SK-N-SH treated with all-trans-retinoic acid at 6 μM for 48 hours (cell line): ENCODE results near the gene PHRF1.

ENCODE experiments used
- ATAC-seq: fragments of 200-7000 bp; cut with Tn5 transposase; 3 replicates; pipeline ENCODE4 v1.9.1; 2020; ENCODE audit warnings: mild to moderate bottlenecking, moderate library complexity
- ARNTL ChIP-seq: fragments of 450-650 bp; formaldehyde crosslinking; IDR thresholded peaks from 2 replicates; pipeline ENCODE4 v1.5.0; 2020; ENCODE audit warnings: low read depth, mild to moderate bottlenecking, moderate library complexity, borderline replicate concordance
- CSDC2 ChIP-seq: fragments of 250-450 bp; sonication (Bioruptor Pico); IDR thresholded peaks from 2 replicates; pipeline ENCODE4 v1.5.0; 2020; ENCODE audit warnings: mild to moderate bottlenecking, moderate library complexity
- ESRRG ChIP-seq: fragments of 250-450 bp; sonication (Bioruptor Pico); IDR thresholded peaks from 2 replicates; pipeline ENCODE4 v1.6.1; 2021; ENCODE audit warnings: mild to moderate bottlenecking
- GLIS3 ChIP-seq: fragments of 250-450 bp; sonication (Bioruptor Pico); IDR thresholded peaks from 2 replicates; pipeline ENCODE4 v1.5.0; 2020; ENCODE audit warnings: mild to moderate bottlenecking, moderate library complexity
- ISL1 ChIP-seq: fragments of 250-450 bp; sonication (Bioruptor Pico); IDR thresholded peaks from 2 replicates; pipeline ENCODE4 v2.1.2; 2022; ENCODE audit warnings: mild to moderate bottlenecking, moderate library complexity
- OSR1 ChIP-seq: fragments of 250-450 bp; sonication (Bioruptor Pico); IDR thresholded peaks from 2 replicates; pipeline ENCODE4 v1.8.0; 2022; ENCODE audit warnings: moderate library complexity, mild to moderate bottlenecking, inconsistent platforms
- PPARA ChIP-seq: fragments of 250-450 bp; sonication (Bioruptor Pico); IDR thresholded peaks from 2 replicates; pipeline ENCODE4 v1.5.0; 2020; ENCODE audit warnings: mild to moderate bottlenecking, borderline replicate concordance
- SNAI2 ChIP-seq: fragments of 250-450 bp; sonication (Bioruptor Pico); IDR thresholded peaks from 2 replicates; pipeline ENCODE4 v1.5.0; 2020; ENCODE audit warnings: mild to moderate bottlenecking, moderate library complexity
- TOX ChIP-seq: fragments of 250-450 bp; sonication (Bioruptor Pico); IDR thresholded peaks from 2 replicates; pipeline ENCODE4 v1.8.0; 2021; ENCODE audit warnings: mild to moderate bottlenecking, moderate library complexity, borderline replicate concordance
- ZC3H10 ChIP-seq: fragments of 250-450 bp; sonication (Bioruptor Pico); IDR thresholded peaks from 2 replicates; pipeline ENCODE4 v1.5.1; 2021; ENCODE audit warnings: mild to moderate bottlenecking, moderate library complexity
- ZNF565 ChIP-seq: fragments of 450-650 bp; formaldehyde crosslinking; conservative IDR thresholded peaks from 2 replicates; pipeline ENCODE4 v1.5.0; 2020; ENCODE audit warnings: low read depth, mild to moderate bottlenecking, moderate library complexity
- ZNF70 ChIP-seq: fragments of 450-650 bp; formaldehyde crosslinking; IDR thresholded peaks from 2 replicates; pipeline ENCODE4 v1.5.0; 2020; ENCODE audit warnings: mild to moderate bottlenecking, moderate library complexity
- TF ChIP-seq, protein P1 (sequence below): fragments of 250-450 bp; sonication (Bioruptor Pico); IDR thresholded peaks from 2 replicates; pipeline ENCODE4 v1.8.0; 2020; ENCODE audit warnings: mild to moderate bottlenecking, moderate library complexity, borderline replicate concordance
- TF ChIP-seq, protein P2 (sequence below): fragments of 250-450 bp; sonication (Bioruptor Pico); IDR thresholded peaks from 2 replicates; pipeline ENCODE4 v1.5.0; 2020; ENCODE audit warnings: mild to moderate bottlenecking, moderate library complexity
- TF ChIP-seq, protein P3 (sequence below): fragments of 250-450 bp; sonication (Bioruptor Pico); IDR thresholded peaks from 2 replicates; pipeline ENCODE4 v1.5.1; 2021; ENCODE audit warnings: mild to moderate bottlenecking, moderate library complexity
- TF ChIP-seq, protein P4 (sequence below): fragments of 250-450 bp; sonication (Bioruptor Pico); IDR thresholded peaks from 2 replicates; pipeline ENCODE4 v1.5.1; 2020; ENCODE audit warnings: low read depth, mild to moderate bottlenecking, moderate library complexity
- TF ChIP-seq, protein P5 (sequence below): fragments of 250-450 bp; sonication (Bioruptor Pico); IDR thresholded peaks from 2 replicates; pipeline ENCODE4 v1.8.0; 2021; ENCODE audit warnings: low read depth, mild to moderate bottlenecking, moderate library complexity, borderline replicate concordance

PHRF1 gene

DNA sequence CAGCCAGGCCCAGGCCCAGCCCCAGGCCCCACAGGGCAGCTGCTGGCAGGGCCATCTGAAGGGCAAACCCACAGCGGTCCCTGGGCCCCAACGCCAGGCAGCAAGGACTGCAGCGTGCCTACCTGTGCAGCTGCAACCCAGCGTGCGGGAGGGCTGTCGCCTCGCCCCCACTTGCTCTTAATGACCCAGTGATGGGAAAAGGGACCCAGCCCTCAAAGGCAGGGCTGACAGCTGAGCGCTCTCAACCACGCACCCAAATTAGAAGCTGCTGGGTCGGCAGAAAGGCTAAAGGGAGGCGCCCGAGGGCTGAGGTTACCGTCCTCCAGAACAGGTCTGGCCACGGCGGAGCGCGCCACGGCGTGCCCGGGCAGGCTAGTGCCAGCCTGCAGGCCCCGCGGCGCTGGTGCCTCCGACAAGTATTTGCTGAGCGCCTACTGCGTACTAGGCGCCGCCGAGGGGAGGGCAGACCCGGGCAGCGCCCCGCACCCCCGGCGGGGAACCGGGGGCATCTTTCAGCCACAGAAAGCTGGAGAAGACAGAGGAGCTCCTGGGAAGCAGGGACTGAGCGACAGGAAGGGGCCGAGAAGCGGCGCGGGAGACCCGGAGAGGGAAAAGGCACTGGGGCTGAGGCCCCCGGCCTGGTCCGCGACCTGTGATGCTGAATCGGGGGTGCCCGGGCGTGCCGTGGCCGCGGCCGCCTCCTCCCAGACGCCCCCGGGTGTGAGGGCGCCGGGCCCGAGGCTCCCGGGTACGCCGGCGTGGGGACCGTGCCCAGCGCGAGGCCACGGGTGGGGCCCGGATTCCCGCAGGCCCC lies 41.7 kb upstream of the PHRF1 start:
- no peak for TF ChIP-seq ZNF565
- no peak for TF ChIP-seq TOX (CRISPR knock-in tag)
- no peak for TF ChIP-seq ISL1
- TF ChIP-seq, protein P1, sequence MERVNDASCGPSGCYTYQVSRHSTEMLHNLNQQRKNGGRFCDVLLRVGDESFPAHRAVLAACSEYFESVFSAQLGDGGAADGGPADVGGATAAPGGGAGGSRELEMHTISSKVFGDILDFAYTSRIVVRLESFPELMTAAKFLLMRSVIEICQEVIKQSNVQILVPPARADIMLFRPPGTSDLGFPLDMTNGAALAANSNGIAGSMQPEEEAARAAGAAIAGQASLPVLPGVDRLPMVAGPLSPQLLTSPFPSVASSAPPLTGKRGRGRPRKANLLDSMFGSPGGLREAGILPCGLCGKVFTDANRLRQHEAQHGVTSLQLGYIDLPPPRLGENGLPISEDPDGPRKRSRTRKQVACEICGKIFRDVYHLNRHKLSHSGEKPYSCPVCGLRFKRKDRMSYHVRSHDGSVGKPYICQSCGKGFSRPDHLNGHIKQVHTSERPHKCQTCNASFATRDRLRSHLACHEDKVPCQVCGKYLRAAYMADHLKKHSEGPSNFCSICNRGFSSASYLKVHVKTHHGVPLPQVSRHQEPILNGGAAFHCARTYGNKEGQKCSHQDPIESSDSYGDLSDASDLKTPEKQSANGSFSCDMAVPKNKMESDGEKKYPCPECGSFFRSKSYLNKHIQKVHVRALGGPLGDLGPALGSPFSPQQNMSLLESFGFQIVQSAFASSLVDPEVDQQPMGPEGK (CRISPR knock-in tag): no peak
- TF ChIP-seq, protein P2, sequence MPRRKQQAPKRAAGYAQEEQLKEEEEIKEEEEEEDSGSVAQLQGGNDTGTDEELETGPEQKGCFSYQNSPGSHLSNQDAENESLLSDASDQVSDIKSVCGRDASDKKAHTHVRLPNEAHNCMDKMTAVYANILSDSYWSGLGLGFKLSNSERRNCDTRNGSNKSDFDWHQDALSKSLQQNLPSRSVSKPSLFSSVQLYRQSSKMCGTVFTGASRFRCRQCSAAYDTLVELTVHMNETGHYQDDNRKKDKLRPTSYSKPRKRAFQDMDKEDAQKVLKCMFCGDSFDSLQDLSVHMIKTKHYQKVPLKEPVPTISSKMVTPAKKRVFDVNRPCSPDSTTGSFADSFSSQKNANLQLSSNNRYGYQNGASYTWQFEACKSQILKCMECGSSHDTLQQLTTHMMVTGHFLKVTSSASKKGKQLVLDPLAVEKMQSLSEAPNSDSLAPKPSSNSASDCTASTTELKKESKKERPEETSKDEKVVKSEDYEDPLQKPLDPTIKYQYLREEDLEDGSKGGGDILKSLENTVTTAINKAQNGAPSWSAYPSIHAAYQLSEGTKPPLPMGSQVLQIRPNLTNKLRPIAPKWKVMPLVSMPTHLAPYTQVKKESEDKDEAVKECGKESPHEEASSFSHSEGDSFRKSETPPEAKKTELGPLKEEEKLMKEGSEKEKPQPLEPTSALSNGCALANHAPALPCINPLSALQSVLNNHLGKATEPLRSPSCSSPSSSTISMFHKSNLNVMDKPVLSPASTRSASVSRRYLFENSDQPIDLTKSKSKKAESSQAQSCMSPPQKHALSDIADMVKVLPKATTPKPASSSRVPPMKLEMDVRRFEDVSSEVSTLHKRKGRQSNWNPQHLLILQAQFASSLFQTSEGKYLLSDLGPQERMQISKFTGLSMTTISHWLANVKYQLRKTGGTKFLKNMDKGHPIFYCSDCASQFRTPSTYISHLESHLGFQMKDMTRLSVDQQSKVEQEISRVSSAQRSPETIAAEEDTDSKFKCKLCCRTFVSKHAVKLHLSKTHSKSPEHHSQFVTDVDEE: no peak
- no peak for TF ChIP-seq CSDC2 (CRISPR knock-in tag)
- no peak for TF ChIP-seq PPARA (CRISPR knock-in tag)
- TF ChIP-seq, protein P3, sequence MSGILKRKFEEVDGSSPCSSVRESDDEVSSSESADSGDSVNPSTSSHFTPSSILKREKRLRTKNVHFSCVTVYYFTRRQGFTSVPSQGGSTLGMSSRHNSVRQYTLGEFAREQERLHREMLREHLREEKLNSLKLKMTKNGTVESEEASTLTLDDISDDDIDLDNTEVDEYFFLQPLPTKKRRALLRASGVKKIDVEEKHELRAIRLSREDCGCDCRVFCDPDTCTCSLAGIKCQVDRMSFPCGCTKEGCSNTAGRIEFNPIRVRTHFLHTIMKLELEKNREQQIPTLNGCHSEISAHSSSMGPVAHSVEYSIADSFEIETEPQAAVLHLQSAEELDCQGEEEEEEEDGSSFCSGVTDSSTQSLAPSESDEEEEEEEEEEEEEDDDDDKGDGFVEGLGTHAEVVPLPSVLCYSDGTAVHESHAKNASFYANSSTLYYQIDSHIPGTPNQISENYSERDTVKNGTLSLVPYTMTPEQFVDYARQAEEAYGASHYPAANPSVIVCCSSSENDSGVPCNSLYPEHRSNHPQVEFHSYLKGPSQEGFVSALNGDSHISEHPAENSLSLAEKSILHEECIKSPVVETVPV (CRISPR knock-in tag): no peak
- TF ChIP-seq ARNTL (CRISPR knock-in tag): no peak
- TF ChIP-seq SNAI2 (CRISPR knock-in tag): no peak
- TF ChIP-seq ZC3H10 (CRISPR knock-in tag): no peak
- TF ChIP-seq, all 23 proteins: peak for 0
- peak; percentile 29 for ATAC-seq

DNA sequence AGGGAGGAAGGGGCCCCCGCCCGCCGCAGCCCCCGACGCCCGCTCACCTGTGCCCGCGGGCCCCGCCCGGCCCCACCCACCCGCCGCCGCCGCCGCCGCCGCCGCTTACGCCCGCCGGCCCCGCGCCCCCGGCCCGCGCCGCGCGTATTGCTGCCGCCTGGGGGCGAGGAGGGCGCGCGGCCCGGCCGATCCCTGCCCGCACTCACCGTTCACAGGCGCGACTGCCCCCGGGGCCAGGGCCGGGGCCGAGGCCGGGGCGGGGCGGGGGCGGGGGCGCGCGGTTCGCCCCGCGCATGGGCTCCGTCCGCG lies 41.1 kb upstream of the PHRF1 start:
- TF ChIP-seq GLIS3 (no peak), CSDC2 (CRISPR knock-in tag) (no peak), ZC3H10 (CRISPR knock-in tag) (no peak)
- no peak for ATAC-seq

DNA sequence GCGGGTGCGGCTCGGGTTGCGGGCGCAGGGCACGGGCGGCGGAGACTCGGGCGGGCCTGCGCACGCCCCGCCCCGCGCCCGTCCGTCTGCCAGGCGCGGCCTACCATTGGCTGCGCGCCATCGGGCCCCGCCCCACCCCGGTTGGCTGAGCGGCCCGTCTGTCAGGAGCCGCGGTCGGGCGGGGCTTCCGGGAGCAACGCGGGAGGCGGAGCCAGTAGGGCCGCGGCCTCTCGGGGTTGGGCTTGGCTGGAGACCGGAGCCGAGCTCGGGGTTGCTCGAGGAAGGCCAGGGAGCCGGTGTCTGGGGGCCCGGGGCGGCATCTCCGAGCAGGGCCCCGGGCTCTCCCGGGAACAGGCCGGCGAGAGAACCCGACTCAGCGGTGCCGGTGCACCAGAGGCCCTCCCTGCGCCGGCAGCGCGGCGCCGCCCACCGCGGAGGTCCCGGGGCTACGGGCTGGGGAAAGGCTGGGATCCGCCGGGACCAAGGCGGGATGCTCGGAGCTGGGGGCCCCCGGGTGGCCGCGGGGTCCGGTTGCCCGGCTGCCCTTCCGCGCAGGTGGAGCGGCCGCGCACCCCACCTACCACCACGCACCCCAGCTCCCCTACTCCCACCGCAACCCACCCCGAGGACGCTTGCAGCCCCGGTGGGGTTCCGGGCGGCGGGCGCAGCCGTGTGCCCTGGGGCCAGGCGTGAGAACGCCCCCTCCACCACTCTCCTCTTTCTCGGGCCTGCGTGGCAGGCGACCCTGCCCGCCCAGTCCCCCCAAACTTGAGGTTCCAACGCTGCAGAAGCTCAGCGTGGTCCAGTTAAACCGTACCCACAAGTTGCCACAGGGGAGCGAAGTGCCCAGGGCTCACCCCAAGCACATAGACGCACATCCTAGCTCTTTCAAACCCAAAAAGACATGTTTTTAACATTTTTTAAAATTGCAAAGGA lies 40.5 kb upstream of the PHRF1 start, which contains the start of gene HRAS:
TSS of gene HRAS (minus strand) at position 58 of the 936 bp plus-strand sequence.
- peak; percentile 97 for ATAC-seq
- TF ChIP-seq PPARA (CRISPR knock-in tag) (no peak), OSR1 (CRISPR knock-in tag) (no peak), SNAI2 (CRISPR knock-in tag) (no peak), GLIS3 (no peak), ZNF565 (no peak), ESRRG (CRISPR knock-in tag) (no peak), ZNF70 (CRISPR knock-in tag) (no peak), ARNTL (CRISPR knock-in tag) (no peak), CSDC2 (CRISPR knock-in tag) (no peak), ISL1 (no peak)
- TF ChIP-seq, protein P4, sequence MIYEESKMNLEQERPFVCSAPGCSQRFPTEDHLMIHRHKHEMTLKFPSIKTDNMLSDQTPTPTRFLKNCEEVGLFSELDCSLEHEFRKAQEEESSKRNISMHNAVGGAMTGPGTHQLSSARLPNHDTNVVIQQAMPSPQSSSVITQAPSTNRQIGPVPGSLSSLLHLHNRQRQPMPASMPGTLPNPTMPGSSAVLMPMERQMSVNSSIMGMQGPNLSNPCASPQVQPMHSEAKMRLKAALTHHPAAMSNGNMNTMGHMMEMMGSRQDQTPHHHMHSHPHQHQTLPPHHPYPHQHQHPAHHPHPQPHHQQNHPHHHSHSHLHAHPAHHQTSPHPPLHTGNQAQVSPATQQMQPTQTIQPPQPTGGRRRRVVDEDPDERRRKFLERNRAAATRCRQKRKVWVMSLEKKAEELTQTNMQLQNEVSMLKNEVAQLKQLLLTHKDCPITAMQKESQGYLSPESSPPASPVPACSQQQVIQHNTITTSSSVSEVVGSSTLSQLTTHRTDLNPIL (CRISPR knock-in tag): no peak
- TF ChIP-seq, protein P2: no peak
- TF ChIP-seq, protein P5, sequence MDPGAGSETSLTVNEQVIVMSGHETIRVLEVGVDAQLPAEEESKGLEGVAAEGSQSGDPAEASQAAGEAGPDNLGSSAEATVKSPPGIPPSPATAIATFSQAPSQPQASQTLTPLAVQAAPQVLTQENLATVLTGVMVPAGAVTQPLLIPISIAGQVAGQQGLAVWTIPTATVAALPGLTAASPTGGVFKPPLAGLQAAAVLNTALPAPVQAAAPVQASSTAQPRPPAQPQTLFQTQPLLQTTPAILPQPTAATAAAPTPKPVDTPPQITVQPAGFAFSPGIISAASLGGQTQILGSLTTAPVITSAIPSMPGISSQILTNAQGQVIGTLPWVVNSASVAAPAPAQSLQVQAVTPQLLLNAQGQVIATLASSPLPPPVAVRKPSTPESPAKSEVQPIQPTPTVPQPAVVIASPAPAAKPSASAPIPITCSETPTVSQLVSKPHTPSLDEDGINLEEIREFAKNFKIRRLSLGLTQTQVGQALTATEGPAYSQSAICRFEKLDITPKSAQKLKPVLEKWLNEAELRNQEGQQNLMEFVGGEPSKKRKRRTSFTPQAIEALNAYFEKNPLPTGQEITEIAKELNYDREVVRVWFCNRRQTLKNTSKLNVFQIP: no peak
- TF ChIP-seq, protein P3 (CRISPR knock-in tag): no peak
- TF ChIP-seq, protein P1 (CRISPR knock-in tag): no peak
